ENCODE data around the gene MAP3K7. TPM values are rescaled to one million over a fixed set of nuclear protein-coding genes. Genes with fewer than 3 reads are reported as not detected.
A peak's percentile ranks its signal among the peaks of the same experiment; 100 is the strongest.

The MAP3K7 gene
- polyA plus RNA-seq, 1 experiment, result 23.1 TPM

DNA sequence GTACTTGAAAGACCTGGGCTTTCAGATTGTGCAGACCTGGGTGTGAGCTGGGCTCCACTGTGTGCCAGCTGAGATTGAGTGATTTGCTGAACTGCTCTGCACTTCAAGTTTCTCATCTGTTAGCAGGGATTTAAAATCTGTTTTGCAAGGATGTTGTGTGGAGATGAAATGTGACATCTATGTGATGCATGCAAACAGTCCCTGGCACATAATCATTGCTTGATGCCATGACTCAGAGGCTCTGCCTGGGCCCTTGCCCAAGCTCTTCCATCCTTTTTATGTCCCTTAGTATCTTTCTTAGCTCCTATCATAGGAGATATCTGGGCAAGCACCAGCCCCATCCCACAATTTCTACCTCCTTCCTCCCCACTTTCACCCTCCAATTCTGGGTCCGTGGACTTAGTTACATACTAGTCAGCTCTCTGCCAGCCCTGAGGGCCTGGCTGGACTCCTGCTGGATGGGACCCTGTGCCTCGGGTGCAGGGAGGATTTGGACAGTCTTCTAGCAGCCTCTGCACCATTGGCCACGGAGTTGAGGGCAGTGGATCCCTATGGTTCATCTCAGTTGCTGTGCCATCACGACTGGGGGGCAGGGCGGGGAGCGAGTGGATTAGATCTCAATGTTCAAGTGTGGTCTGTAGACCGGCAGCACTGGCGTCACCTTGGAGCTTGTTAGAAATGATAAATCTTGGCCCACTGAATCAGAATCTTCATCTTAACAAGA lies 103.6 kb downstream of the MAP3K7 start:
- Histone ChIP-seq H3K4me3 (ENCODE audit: low read depth, low read length) (no peak overlapping the region), H3K27me3 (ENCODE audit: control insufficient read depth, insufficient read depth, low read length) (peaks cover 3% of the 10 kb centered on the region; the same call in 1 of the 2 replicates), H3K36me3 (ENCODE audit: control insufficient read depth, insufficient read depth, low read length) (no peaks in the 10 kb centered on the region)
- ChIA-PET CTCF (interaction anchor here (1.8 to 2.9 kb wide), 2 partner anchors 14 to 543 kb away, joined by 5 to 15 read pairs; no protein-coding TSS in a partner anchor), POLR2A (no interaction called here)
- DNase-seq (ENCODE audit: low read depth), result no peak
- TF ChIP-seq, protein P1, sequence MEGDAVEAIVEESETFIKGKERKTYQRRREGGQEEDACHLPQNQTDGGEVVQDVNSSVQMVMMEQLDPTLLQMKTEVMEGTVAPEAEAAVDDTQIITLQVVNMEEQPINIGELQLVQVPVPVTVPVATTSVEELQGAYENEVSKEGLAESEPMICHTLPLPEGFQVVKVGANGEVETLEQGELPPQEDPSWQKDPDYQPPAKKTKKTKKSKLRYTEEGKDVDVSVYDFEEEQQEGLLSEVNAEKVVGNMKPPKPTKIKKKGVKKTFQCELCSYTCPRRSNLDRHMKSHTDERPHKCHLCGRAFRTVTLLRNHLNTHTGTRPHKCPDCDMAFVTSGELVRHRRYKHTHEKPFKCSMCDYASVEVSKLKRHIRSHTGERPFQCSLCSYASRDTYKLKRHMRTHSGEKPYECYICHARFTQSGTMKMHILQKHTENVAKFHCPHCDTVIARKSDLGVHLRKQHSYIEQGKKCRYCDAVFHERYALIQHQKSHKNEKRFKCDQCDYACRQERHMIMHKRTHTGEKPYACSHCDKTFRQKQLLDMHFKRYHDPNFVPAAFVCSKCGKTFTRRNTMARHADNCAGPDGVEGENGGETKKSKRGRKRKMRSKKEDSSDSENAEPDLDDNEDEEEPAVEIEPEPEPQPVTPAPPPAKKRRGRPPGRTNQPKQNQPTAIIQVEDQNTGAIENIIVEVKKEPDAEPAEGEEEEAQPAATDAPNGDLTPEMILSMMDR (IDR thresholded peaks at IDR 0.05; ENCODE audit: insufficient read depth, low read depth, low read length), result no peak

DNA sequence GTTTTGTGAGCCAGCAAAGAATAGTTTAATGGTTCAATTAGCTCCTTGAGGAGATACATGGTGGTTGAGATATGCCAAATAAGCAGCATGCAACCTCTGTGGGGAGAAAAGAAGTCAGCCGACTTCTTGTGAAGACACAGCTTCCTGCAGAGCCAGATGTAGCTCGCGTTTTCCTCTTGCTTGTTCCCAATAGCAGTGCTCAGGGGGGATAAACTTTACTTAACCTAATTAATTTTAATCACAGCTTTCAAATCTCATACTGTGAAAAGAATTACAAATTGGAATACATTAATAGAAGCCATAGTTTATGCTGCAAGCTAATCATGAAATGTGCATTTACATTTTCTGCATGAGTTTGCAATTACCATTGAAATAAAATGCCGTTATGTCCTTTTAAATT lies 106.2 kb downstream of the MAP3K7 start:
- Histone ChIP-seq H3K4me3 (ENCODE audit: low read depth, low read length) (no peak overlapping the region), H3K36me3 (ENCODE audit: control insufficient read depth, insufficient read depth, low read length) (no peaks in the 10 kb centered on the region), H3K27me3 (ENCODE audit: control insufficient read depth, insufficient read depth, low read length) (no peaks in the 10 kb centered on the region; the same call in 1 of the 2 replicates)
- CTCF ChIA-PET, result interaction anchor here (0.6 to 8.8 kb wide), 5 partner anchors 10 to 539 kb away, joined by 3 to 169 read pairs (median 3); no protein-coding TSS in a partner anchor
- no peak for DNase-seq (ENCODE audit: low read depth)
- POLR2A ChIA-PET, result no interaction called here
- TF ChIP-seq, protein P1 (IDR thresholded peaks at IDR 0.05; ENCODE audit: insufficient read depth, low read depth, low read length), result no peak

DNA sequence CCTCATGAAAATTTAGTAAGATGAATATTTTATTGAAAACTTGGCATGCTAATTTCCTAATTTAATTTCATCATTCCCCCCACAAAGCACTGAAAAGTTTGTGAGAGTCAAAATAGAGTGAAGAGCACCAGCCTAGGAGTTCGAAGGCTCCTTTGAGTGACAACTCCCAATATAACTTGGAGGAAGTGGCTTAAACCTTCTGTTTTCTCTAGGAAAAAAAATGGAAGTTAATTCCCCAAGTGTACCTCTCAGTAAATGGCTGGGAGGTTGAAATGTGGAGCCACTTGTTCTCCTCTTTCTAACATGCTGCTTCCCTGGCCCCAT lies 107.3 kb downstream of the MAP3K7 start:
- Histone ChIP-seq H3K36me3 (ENCODE audit: control insufficient read depth, insufficient read depth, low read length) (no peaks in the 10 kb centered on the region), H3K4me3 (ENCODE audit: low read depth, low read length) (no peak overlapping the region), H3K27me3 (ENCODE audit: control insufficient read depth, insufficient read depth, low read length) (no peaks in the 10 kb centered on the region; the same call in 1 of the 2 replicates)
- no peak for DNase-seq (ENCODE audit: low read depth)
- ChIA-PET POLR2A (no interaction called here), CTCF (interaction anchor here (0.5 to 8.8 kb wide), 31 partner anchors 9 to 1108 kb away, joined by 3 to 169 read pairs (median 4); no protein-coding TSS in a partner anchor)
- TF ChIP-seq, protein P1 (IDR thresholded peaks at IDR 0.05; ENCODE audit: insufficient read depth, low read depth, low read length), result no peak

DNA sequence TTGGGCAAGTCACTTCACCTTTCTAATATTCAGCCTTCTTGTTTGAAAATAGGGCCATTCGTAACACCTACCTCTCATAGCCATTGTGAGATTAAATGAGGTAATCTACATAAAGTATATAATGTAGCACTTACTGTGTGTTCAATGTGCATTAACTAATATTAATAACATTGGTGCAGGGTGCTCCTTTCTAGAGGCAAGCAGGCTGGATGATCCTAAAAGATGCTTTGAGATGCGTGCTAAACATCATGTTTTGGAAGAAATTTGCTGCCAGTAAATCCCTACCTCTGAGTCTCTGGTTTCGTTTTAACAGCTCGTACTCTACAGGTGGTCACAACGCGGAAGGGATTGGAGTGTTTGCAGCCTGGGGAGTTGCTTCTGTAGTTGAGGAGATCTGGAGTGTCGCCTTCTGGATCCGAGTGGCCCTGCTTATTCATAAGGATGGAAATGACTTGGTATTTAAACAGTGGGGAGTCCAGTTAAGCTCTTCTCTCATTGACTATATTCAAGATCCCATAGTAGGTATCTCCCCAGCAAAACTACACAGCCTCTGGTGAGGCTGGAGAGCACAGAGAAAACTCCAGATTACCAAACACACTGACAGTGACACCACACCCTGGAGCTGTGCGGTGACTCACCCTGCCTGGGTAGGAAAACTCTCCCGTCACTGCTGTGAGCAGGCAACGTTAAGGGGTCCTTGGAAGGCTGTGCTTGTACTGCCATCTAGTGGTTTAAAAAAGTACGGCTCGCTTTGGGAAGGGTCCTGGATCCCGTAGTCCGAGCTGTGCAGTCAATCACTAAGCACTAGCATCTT lies 107.9 kb downstream of the MAP3K7 start:
- TF ChIP-seq, protein P1 (IDR thresholded peaks at IDR 0.05; ENCODE audit: insufficient read depth, low read depth, low read length), result peak; percentile 79
- no peaks in the 10 kb centered on the region for H3K36me3 ChIP-seq (ENCODE audit: control insufficient read depth, insufficient read depth, low read length)
- ChIA-PET POLR2A (no interaction called here), CTCF (interaction anchor here (0.5 to 8.8 kb wide), 39 partner anchors 9 to 1718 kb away, joined by 3 to 169 read pairs (median 3); no protein-coding TSS in a partner anchor)
- peak; percentile 68 for DNase-seq (ENCODE audit: low read depth)
- H3K4me3 ChIP-seq (ENCODE audit: low read depth, low read length), result no peak overlapping the region
- H3K27me3 ChIP-seq (ENCODE audit: control insufficient read depth, insufficient read depth, low read length), result no peaks in the 10 kb centered on the region; the same call in 1 of the 2 replicates

DNA sequence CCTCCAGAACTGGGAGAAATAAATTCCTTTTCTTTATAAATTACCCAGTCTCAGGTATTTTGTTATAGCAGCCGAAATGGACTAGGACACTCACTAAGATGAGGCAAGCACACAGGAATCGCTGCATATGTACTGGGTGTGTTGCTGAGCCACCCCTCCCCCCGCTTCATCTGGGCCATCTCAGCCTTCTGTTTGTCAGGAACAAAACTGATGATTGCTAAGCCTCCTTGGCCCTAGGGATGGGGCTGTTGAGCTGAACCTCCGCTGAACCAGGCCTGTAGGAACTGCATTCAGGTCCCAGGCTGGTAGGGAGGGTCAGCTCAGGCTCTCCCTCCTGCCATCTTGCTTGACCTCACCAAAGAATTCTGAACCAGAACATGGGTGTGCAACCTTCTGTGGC lies 108.6 kb downstream of the MAP3K7 start:
- ChIA-PET CTCF (interaction anchor here (0.5 to 8.8 kb wide), 7 partner anchors 22 to 1717 kb away, joined by 3 to 169 read pairs (median 5); no protein-coding TSS in a partner anchor), POLR2A (no interaction called here)
- Histone ChIP-seq H3K36me3 (ENCODE audit: control insufficient read depth, insufficient read depth, low read length) (no peaks in the 10 kb centered on the region), H3K27me3 (ENCODE audit: control insufficient read depth, insufficient read depth, low read length) (no peaks in the 10 kb centered on the region), H3K4me3 (ENCODE audit: low read depth, low read length) (no peak overlapping the region)
- TF ChIP-seq, protein P1 (IDR thresholded peaks at IDR 0.05; ENCODE audit: insufficient read depth, low read depth, low read length), result no peak
- DNase-seq (ENCODE audit: low read depth), result no peak

All from BJ (cell line).